Measurements from ENCODE around the gene ANKIB1. TPM values are rescaled to one million over a fixed set of nuclear protein-coding genes. Genes with fewer than 3 reads are reported as not detected.
"Not testable (repeated sequence)": the region's sequence is repeated elsewhere in the genome, so short reads cannot be mapped to it uniquely, and the experiment has no call there.

The ANKIB1 gene
- total RNA-seq, 2 experiments from 2014 or later: 60.0 to 66.9 TPM

DNA sequence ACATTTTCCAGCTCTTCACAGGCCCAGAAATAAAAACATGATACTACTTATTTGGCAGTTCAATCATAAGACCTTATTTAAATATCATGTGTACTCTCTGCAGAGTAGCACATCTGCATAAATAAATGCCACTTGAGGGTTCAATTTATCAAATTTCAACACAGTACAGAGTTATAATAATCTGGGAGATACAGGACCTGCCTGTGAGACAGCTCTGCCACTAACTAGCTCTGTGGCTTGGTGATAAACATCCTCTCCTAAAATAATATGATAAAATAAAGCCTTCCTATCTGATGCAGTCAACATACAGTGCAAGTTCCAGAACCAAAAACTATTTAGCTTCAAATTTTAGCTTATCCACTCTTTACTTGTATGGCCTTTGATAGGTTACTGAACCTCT, 110.6 kb downstream of the ANKIB1 start:
- TF ChIP-seq, protein P1, sequence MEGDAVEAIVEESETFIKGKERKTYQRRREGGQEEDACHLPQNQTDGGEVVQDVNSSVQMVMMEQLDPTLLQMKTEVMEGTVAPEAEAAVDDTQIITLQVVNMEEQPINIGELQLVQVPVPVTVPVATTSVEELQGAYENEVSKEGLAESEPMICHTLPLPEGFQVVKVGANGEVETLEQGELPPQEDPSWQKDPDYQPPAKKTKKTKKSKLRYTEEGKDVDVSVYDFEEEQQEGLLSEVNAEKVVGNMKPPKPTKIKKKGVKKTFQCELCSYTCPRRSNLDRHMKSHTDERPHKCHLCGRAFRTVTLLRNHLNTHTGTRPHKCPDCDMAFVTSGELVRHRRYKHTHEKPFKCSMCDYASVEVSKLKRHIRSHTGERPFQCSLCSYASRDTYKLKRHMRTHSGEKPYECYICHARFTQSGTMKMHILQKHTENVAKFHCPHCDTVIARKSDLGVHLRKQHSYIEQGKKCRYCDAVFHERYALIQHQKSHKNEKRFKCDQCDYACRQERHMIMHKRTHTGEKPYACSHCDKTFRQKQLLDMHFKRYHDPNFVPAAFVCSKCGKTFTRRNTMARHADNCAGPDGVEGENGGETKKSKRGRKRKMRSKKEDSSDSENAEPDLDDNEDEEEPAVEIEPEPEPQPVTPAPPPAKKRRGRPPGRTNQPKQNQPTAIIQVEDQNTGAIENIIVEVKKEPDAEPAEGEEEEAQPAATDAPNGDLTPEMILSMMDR (IDR thresholded peaks at IDR 0.05): no peak
- Mint-ChIP-seq H3K4me3 (no peak overlapping the region), H3K9me3 (no peaks in the 10 kb centered on the region), H3K4me1 (ENCODE audit: low read depth) (no peaks in the 10 kb centered on the region), H3K36me3 (ENCODE audit: low read depth) (peaks cover 71% of the 10 kb centered on the region), H3K27me3 (no peaks in the 10 kb centered on the region), H3K27ac (no peak overlapping the region)
- ChIA-PET POLR2A (interaction anchor here (0.6 to 0.8 kb wide), 2 partner anchors 9 to 175 kb away, joined by 3 read pairs; no protein-coding TSS in a partner anchor), CTCF (no interaction called here)
- ATAC-seq (ENCODE audit: poor library complexity) (no peak), DNase-seq (no peak)
- Histone ChIP-seq H3K9me3 (ENCODE audit: control insufficient read depth in 1 of 2, insufficient read depth in 1 of 2, low read length in 2 of 2) (no peaks in the 10 kb centered on the region), H3K4me1 (ENCODE audit: insufficient read depth, low read length) (no peaks in the 10 kb centered on the region), H3K27ac (ENCODE audit: low read depth in 1 of 2, low read length in 2 of 2) (no peak overlapping the region), H3K4me3 (ENCODE audit: low read length) (no peak overlapping the region), H3K36me3 (ENCODE audit: insufficient read depth, low read length) (peaks cover 44% of the 10 kb centered on the region), H3K27me3 (ENCODE audit: control insufficient read depth in 1 of 2, insufficient read depth in 2 of 2, low read length in 2 of 2) (no peaks in the 10 kb centered on the region)
- intact Hi-C loops (cut with DNase I, micrococcal nuclease): no loop called here

DNA sequence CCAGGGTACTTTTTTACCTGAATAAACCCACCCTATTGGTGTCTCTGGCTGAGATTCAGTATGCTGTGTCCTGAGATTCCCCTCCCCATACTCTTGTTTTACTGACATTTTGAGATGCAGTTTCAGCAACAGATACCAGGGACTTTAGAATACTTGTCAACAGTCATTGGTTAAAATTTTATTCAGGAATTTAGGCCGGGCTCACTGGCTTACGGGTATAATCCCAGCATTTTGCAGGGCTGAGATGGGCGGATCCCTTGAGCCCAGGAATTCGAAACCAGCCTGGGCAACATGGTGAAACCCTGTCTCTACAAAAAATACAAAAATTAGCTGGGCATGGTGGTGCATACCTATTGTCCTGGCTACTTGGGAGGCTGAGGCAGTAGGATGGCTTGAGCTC, 111.5 kb downstream of the ANKIB1 start:
- H3K9me3 ChIP-seq (ENCODE audit: control insufficient read depth in 1 of 2, insufficient read depth in 1 of 2, low read length in 2 of 2): no peaks in the 10 kb centered on the region
- no peaks in the 10 kb centered on the region for H3K27me3 Mint-ChIP-seq
- no peak for ATAC-seq (ENCODE audit: poor library complexity)
- intact Hi-C loops (cut with DNase I, micrococcal nuclease): no loop called here
- TF ChIP-seq, protein P1 (IDR thresholded peaks at IDR 0.05): no peak
- H3K36me3 Mint-ChIP-seq (ENCODE audit: low read depth): peaks cover 74% of the 10 kb centered on the region
- H3K27ac ChIP-seq (ENCODE audit: low read depth in 1 of 2, low read length in 2 of 2): no peak overlapping the region
- ChIA-PET POLR2A (interaction anchor here (0.6 kb wide), 2 partner anchors 10 to 14 kb away, joined by 3 read pairs; no protein-coding TSS in a partner anchor), CTCF (no interaction called here)
- H3K4me3 Mint-ChIP-seq: no peak overlapping the region
- no peaks in the 10 kb centered on the region for H3K27me3 ChIP-seq (ENCODE audit: control insufficient read depth in 1 of 2, insufficient read depth in 2 of 2, low read length in 2 of 2)
- H3K36me3 ChIP-seq (ENCODE audit: insufficient read depth, low read length): peaks cover 45% of the 10 kb centered on the region
- no peaks in the 10 kb centered on the region for H3K9me3 Mint-ChIP-seq
- no peak overlapping the region for H3K27ac Mint-ChIP-seq
- H3K4me3 ChIP-seq (ENCODE audit: low read length): no peak overlapping the region
- H3K4me1 ChIP-seq (ENCODE audit: insufficient read depth, low read length): no peaks in the 10 kb centered on the region
- H3K4me1 Mint-ChIP-seq (ENCODE audit: low read depth): no peaks in the 10 kb centered on the region
- no peak for DNase-seq

DNA sequence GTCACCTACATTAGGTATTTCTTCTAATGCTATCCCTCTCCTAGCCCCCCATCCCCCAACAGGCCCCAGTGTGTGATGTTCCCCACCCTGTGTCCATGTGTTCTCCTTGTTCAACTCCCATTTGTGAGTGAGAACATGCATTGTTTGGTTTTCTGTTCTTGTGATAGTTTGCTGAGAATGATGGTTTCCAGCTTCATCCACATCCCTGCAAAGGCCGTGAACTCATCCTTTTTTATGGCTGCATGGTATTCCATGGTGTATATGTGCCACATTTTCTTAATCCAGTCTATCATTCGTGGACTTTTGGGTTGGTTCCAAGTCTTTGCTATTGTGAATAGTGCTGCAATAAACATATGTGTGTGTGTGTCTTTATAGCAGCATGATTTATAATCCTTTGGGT, 113.4 kb downstream of the ANKIB1 start:
- not testable (repeated sequence) for DNase-seq
- H3K36me3 ChIP-seq (ENCODE audit: insufficient read depth, low read length): peaks cover 32% of the 10 kb centered on the region

DNA sequence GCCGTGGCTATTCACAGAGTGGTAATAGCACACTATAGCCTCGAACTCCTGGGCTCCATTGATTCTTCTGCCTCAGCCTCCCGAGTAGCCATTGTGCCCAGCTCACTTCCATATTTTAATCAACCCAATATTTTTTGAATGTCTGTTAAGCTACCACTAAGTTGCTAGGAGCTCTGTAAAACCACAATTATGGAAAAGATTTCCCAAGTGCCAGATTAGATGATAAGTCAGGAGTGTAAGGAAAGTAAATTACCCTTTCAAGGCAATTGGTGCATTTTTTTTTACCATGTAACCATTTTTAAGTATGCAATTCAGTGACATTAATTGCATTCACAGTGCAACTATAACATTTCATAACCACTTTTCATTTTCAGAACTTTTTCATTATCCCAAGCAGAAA, 114.0 kb downstream of the ANKIB1 start:
- ChIA-PET CTCF (no interaction called here), POLR2A (no interaction called here)
- TF ChIP-seq, protein P1 (IDR thresholded peaks at IDR 0.05): no peak
- Histone ChIP-seq H3K27ac (ENCODE audit: low read depth in 1 of 2, low read length in 2 of 2) (no peak overlapping the region), H3K36me3 (ENCODE audit: insufficient read depth, low read length) (peaks cover 31% of the 10 kb centered on the region), H3K9me3 (ENCODE audit: control insufficient read depth in 1 of 2, insufficient read depth in 1 of 2, low read length in 2 of 2) (no peaks in the 10 kb centered on the region), H3K4me1 (ENCODE audit: insufficient read depth, low read length) (no peaks in the 10 kb centered on the region), H3K4me3 (ENCODE audit: low read length) (no peak overlapping the region), H3K27me3 (ENCODE audit: control insufficient read depth in 1 of 2, insufficient read depth in 2 of 2, low read length in 2 of 2) (no peaks in the 10 kb centered on the region)
- intact Hi-C loops (cut with DNase I, micrococcal nuclease): no loop called here
- no peaks in the 10 kb centered on the region for H3K27me3 Mint-ChIP-seq
- no peak overlapping the region for H3K27ac Mint-ChIP-seq
- H3K4me1 Mint-ChIP-seq (ENCODE audit: low read depth): no peaks in the 10 kb centered on the region
- H3K36me3 Mint-ChIP-seq (ENCODE audit: low read depth): peaks cover 74% of the 10 kb centered on the region
- DNase-seq (no peak), ATAC-seq (ENCODE audit: poor library complexity) (no peak)
- no peak overlapping the region for H3K4me3 Mint-ChIP-seq
- H3K9me3 Mint-ChIP-seq: no peaks in the 10 kb centered on the region

More for the DNA sequence above, 113.4 kb downstream of the ANKIB1 start:
- H3K4me3 Mint-ChIP-seq; H3K9me3 ChIP-seq (ENCODE audit: control insufficient read depth in 1 of 2, insufficient read depth in 1 of 2, low read length in 2 of 2); H3K27ac Mint-ChIP-seq; H3K4me3 ChIP-seq (ENCODE audit: low read length); intact Hi-C loops (cut with DNase I, micrococcal nuclease); H3K4me1 ChIP-seq (ENCODE audit: insufficient read depth, low read length); ATAC-seq (ENCODE audit: poor library complexity); H3K27me3 ChIP-seq (ENCODE audit: control insufficient read depth in 1 of 2, insufficient read depth in 2 of 2, low read length in 2 of 2); H3K27ac ChIP-seq (ENCODE audit: low read depth in 1 of 2, low read length in 2 of 2); H3K9me3 Mint-ChIP-seq; H3K27me3 Mint-ChIP-seq; H3K4me1 Mint-ChIP-seq (ENCODE audit: low read depth); CTCF ChIA-PET; POLR2A ChIA-PET: not testable (repeated sequence)
- H3K36me3 Mint-ChIP-seq (ENCODE audit: low read depth): peaks cover 74% of the 10 kb centered on the region

Data from CD4-positive, alpha-beta T cell (primary cell).